ENCODE results near the gene CES2. TPM values are rescaled to one million over a fixed set of nuclear protein-coding genes. Genes with fewer than 3 reads are reported as not detected.

Gene CES2
- total RNA-seq, 4 donors from 2014 or later: 25.1 to 34.3 (median 28.1) TPM

DNA sequence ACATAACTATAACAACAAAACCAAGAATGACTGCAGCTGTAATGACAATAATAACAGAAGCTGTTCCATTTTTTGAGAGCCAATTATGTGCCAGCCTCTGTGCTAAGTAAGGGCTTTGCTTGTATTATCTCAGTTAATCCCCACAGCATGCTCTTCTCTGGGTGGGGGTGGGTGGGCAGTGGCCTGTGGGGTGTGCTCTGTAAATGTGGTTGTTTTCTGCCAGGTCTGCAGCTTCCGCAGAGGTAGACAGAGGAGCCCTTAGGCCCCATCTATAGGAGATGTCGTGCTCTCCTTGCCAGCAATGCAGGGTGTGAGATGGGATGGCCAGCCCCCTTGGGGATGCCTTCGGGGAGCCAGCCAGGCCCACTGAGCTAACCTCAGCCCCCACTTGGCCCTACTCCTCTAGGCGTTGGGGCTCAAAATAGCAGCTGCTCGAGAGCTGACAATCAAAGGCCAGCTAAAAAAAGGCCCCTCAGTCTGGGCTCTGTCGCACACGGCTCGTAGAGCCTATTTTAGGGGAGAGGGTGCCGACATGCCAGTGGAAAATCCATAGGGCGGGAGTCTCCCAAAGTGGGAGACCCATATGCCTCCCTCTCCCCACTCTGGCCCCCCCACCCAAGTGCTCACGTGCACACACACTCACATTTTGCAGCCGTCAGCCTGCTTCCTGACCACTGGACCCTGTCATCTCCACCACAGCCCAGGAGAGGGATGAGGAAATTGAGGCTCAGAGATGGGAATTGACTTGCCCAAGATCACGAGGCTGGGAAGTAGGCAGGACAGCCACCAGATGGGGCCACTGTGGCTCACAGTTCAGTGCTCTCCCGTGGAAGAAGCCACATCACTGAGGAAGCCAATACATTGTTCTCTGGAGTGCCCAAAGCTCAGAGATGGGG, 32.4 kb upstream of the CES2 start:
- DNase-seq (ENCODE audit: low spot score) (no peak), ATAC-seq (ENCODE audit: low FRiP score) (no peak)
- no peak for TF ChIP-seq CTCF (IDR thresholded peaks at IDR 0.05)

DNA sequence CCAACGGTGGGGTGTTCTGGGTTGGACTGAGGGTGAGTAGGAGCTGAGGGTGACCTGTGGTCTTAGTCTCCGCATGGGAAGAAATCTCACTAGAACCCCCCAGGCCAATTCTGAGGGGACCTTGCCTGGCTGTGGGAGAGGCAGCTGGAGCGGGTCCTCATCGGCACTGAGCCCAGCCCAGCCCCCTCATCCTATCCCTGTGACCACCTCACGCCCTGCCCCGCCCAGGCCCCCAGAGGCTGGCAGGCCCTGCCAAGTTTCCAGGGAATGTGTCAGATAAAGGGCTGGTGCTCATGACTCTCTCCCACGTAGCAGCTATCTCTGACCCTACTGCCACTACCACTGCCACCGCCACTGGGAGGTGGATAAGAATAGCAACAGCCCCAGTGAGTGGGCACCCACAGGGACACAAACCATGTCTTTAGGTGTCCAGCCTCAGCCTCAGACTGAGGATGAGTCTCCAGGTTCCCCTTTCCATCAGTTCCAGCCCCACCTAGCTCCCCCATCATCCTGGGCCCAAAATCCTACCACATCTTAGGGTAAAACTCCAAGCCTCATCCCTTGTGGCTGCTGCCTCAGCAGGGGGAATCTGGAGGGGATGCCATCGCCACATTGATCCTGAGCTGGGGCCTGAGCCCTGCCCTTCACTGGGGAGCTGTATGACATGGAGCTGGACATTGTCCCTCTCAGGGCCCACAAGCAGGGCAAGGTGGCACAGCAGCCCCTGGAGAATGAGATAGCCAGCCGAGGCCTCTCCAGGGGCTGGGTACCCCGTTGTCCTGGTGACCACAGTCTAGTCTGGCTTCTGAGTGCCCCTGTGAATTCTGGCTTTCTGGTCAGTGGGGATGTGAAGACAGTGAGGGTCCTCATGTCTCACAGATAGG, 31.5 kb upstream of the CES2 start:
- ATAC-seq (ENCODE audit: low FRiP score) (no peak), DNase-seq (ENCODE audit: low spot score) (no peak)
- TF ChIP-seq CTCF (IDR thresholded peaks at IDR 0.05): no peak

DNA sequence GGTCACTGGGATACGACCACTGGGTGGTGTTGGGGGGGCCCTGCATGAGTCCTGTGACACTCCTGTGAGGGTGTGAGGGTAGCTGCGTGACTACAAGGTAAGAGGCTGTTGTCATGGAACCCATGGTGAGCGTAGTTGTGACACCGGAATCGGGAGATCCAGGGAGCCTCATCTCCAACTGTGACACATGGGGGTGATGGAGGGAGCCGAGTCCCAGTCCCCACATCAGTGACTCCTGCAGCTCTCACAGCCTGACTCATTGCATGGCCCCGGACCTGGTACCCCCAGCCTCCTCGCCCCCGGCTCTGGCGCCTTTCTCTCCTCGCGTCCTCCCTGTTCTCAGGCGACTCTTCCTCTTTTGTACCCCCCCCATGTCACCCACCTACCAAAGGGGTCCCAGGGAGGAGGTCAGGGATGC, 30.9 kb upstream of the CES2 start:
- no peak for TF ChIP-seq CTCF (IDR thresholded peaks at IDR 0.05)
- ATAC-seq (ENCODE audit: low FRiP score) (no peak), DNase-seq (ENCODE audit: low spot score) (no peak)

DNA sequence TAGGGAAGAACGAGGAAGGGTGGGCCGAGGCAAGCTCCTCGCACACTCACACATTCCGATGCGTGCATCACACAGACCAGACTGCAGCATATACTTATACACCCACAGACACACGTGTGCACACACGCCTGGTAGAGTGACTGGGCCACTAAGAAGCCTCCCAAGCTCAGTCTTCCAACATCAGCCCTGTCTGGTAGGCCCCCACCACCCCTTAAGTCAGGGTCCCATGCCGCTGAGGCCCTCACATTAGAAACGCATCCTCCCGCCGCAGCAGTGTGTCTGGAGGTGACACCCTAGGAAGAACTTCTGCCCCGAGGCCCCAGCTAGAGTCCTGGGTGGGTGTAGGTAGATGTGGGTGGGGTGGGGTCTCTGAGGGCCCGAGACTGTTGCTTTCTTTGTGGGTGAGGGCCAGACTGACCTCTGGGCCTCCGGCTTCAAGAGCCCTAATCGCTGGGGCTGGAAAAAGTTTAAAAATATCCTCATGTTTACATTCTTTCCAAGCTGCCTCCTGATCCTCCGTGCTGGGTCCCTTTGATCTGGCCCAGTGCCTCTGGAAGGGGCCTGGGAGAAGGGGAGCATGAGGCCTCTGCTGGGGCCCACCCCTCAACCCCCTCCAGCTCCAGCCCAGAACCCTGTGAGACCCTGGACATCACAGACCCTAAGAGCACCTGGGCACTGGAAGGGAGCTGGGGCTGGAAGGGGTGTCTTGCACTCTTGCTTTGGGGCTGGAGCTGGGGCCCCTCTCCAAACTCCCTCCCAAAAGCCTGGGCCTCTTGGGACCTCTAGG, 30.3 kb upstream of the CES2 start:
- DNase-seq (ENCODE audit: low spot score): no peak
- no peak for ATAC-seq (ENCODE audit: low FRiP score)

GRCh38 chr16:66905633-66906539, 29.4 kb upstream of the CES2 start:
- DNase-seq (ENCODE audit: low spot score) (no peak), ATAC-seq (ENCODE audit: low FRiP score) (no peak)
- no peak for TF ChIP-seq CTCF (IDR thresholded peaks at IDR 0.05)

More for the DNA sequence above, 30.3 kb upstream of the CES2 start:
- no peak for TF ChIP-seq CTCF (IDR thresholded peaks at IDR 0.05)
